ENCODE data around the gene TMEM25. TPM values are rescaled to one million over a fixed set of nuclear protein-coding genes. Genes with fewer than 3 reads are reported as not detected.
A peak's percentile ranks its signal among the peaks of the same experiment; 100 is the strongest.

The TMEM25 gene
- total RNA-seq, 1 experiment from 2014 or later = 13.2 TPM

DNA sequence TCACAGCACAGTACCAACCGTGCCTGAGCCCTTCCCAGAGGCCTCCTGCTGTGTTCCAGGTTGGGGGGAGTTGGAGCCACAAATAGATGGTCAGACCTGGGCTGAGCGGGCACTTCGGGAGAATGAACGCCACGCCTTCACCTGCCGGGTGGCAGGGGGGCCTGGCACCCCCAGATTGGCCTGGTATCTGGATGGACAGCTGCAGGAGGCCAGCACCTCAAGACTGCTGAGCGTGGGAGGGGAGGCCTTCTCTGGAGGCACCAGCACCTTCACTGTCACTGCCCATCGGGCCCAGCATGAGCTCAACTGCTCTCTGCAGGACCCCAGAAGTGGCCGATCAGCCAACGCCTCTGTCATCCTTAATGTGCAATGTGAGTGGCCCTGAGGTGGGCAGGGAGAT is 1.1 kb downstream of the TMEM25 start:
- Histone ChIP-seq H3K4me3 (ENCODE audit: low read depth, low read length, poor library complexity, severe bottlenecking) (peak overlapping the region; percentile 78), H3K27ac (ENCODE audit: low read depth, low read length, poor library complexity, severe bottlenecking) (no peak overlapping the region), H3K9me3 (ENCODE audit: low read depth, low read length, poor library complexity, severe bottlenecking) (no peaks in the 10 kb centered on the region), H3K36me3 (ENCODE audit: insufficient read depth, low read length, poor library complexity, severe bottlenecking) (no peaks in the 10 kb centered on the region), H3K27me3 (replicated peaks; ENCODE audit: insufficient read depth, low read depth, low read length, poor library complexity) (no peaks in the 10 kb centered on the region), H3K4me1 (ENCODE audit: insufficient read depth, low read length, poor library complexity, severe bottlenecking) (peaks cover 9% of the 10 kb centered on the region)
- DNase-seq (ENCODE audit: low spot score) = no peak
- BruUV-seq (replicated peaks) = no TSS peak
- intact Hi-C loops (cut with micrococcal nuclease; ENCODE audit: unreplicated experiment) = no loop called here
- ChIA-PET POLR2A (ENCODE audit: low non-redundant PET) (no interaction called here), CTCF (no interaction called here)
- no peak for TF ChIP-seq EZH2 (IDR thresholded peaks at IDR 0.05; ENCODE audit: borderline replicate concordance, low read depth, low read length, poor library complexity, severe bottlenecking)
- TF ChIP-seq, protein P1, sequence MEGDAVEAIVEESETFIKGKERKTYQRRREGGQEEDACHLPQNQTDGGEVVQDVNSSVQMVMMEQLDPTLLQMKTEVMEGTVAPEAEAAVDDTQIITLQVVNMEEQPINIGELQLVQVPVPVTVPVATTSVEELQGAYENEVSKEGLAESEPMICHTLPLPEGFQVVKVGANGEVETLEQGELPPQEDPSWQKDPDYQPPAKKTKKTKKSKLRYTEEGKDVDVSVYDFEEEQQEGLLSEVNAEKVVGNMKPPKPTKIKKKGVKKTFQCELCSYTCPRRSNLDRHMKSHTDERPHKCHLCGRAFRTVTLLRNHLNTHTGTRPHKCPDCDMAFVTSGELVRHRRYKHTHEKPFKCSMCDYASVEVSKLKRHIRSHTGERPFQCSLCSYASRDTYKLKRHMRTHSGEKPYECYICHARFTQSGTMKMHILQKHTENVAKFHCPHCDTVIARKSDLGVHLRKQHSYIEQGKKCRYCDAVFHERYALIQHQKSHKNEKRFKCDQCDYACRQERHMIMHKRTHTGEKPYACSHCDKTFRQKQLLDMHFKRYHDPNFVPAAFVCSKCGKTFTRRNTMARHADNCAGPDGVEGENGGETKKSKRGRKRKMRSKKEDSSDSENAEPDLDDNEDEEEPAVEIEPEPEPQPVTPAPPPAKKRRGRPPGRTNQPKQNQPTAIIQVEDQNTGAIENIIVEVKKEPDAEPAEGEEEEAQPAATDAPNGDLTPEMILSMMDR (conservative IDR thresholded peaks at IDR 0.05; ENCODE audit: low read depth, low read length) = no peak

DNA sequence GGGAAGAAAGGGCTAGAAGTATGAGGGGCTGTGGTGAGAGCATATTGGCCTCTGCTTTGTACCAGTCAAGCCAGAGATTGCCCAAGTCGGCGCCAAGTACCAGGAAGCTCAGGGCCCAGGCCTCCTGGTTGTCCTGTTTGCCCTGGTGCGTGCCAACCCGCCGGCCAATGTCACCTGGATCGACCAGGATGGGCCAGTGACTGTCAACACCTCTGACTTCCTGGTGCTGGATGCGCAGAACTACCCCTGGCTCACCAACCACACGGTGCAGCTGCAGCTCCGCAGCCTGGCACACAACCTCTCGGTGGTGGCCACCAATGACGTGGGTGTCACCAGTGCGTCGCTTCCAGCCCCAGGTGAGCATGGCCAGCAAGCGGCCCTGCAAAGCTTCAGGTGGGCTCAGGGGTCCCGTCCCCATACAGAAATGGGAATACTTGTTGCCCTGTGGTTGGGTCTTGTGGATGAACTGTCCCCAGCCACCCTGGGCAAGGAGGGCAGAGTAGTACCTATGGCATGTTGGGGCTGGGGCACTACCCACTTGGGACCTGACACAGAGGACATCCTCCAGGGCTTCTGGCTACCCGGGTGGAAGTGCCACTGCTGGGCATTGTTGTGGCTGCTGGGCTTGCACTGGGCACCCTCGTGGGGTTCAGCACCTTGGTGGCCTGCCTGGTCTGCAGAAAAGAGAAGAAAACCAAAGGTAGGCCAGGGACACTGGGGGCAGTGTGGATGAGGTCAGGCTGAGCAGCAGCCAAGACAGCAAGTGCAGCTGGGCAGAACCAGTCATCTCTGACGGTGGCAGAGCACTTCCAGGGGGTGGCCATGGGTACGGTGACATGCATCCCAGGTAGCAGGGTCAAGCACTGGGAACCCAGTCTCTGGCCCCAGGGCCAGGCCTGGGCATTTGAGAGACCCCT is 2.1 kb downstream of the TMEM25 start:
- no peak for DNase-seq (ENCODE audit: low spot score)
- no TSS peak for BruUV-seq (replicated peaks)
- no peaks in the 10 kb centered on the region for H3K36me3 ChIP-seq (ENCODE audit: insufficient read depth, low read length, poor library complexity, severe bottlenecking)
- no peak for TF ChIP-seq EZH2 (IDR thresholded peaks at IDR 0.05; ENCODE audit: borderline replicate concordance, low read depth, low read length, poor library complexity, severe bottlenecking)
- TF ChIP-seq, protein P1 (conservative IDR thresholded peaks at IDR 0.05; ENCODE audit: low read depth, low read length) = no peak
- ChIA-PET CTCF (no interaction called here), POLR2A (ENCODE audit: low non-redundant PET) (no interaction called here)
- H3K4me1 ChIP-seq (ENCODE audit: insufficient read depth, low read length, poor library complexity, severe bottlenecking) = peaks cover 9% of the 10 kb centered on the region
- no peaks in the 10 kb centered on the region for H3K9me3 ChIP-seq (ENCODE audit: low read depth, low read length, poor library complexity, severe bottlenecking)
- intact Hi-C loops (cut with micrococcal nuclease; ENCODE audit: unreplicated experiment) = no loop called here
- H3K4me3 ChIP-seq (ENCODE audit: low read depth, low read length, poor library complexity, severe bottlenecking) = no peak overlapping the region
- H3K27me3 ChIP-seq (replicated peaks; ENCODE audit: insufficient read depth, low read depth, low read length, poor library complexity) = no peaks in the 10 kb centered on the region
- no peak overlapping the region for H3K27ac ChIP-seq (ENCODE audit: low read depth, low read length, poor library complexity, severe bottlenecking)

DNA sequence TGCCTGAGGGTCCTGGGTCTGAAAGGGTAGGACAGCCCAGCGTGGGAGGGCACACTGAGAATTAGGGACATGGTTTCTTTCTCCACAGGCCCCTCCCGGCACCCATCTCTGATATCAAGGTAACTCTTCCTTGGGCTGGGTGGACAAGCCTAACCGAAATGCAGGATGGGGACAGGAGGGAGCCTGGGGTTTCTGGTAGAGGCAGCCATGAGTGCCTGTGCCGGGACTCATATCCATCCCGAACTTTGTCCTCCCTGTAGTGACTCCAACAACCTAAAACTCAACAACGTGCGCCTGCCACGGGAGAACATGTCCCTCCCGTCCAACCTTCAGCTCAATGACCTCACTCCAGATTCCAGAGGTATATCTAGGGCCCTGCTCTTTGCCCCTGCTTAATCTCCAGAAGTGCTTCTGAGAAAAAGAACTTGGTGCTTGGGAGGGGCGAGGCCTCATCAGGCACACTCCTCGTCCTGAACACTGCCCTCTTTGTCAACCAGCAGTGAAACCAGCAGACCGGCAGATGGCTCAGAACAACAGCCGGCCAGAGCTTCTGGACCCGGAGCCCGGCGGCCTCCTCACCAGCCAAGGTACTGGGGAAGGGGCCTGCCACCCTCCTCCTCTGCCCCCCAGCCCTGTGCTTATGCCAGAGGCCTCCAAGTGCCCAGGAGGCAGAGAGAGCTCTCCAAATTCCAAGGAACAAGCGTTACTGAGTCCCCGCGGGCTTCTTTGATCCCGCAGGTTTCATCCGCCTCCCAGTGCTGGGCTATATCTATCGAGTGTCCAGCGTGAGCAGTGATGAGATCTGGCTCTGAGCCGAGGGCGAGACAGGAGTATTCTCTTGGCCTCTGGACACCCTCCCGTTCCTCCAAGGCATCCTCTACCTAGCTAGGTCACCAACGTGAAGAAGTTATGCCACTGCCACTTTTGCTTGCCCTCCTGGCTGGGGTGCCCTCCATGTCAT is 3.1 kb downstream of the TMEM25 start:
- H3K9me3 ChIP-seq (ENCODE audit: low read depth, low read length, poor library complexity, severe bottlenecking) = no peaks in the 10 kb centered on the region
- TF ChIP-seq EZH2 (IDR thresholded peaks at IDR 0.05; ENCODE audit: borderline replicate concordance, low read depth, low read length, poor library complexity, severe bottlenecking) = no peak
- TF ChIP-seq, protein P1 (conservative IDR thresholded peaks at IDR 0.05; ENCODE audit: low read depth, low read length) = no peak
- CTCF ChIA-PET = no interaction called here
- H3K4me1 ChIP-seq (ENCODE audit: insufficient read depth, low read length, poor library complexity, severe bottlenecking) = peaks cover 9% of the 10 kb centered on the region
- no peaks in the 10 kb centered on the region for H3K27me3 ChIP-seq (replicated peaks; ENCODE audit: insufficient read depth, low read depth, low read length, poor library complexity)
- BruUV-seq (replicated peaks) = no TSS peak
- H3K4me3 ChIP-seq (ENCODE audit: low read depth, low read length, poor library complexity, severe bottlenecking) = no peak overlapping the region
- DNase-seq (ENCODE audit: low spot score) = no peak
- POLR2A ChIA-PET (ENCODE audit: low non-redundant PET) = no interaction called here
- no peak overlapping the region for H3K27ac ChIP-seq (ENCODE audit: low read depth, low read length, poor library complexity, severe bottlenecking)
- H3K36me3 ChIP-seq (ENCODE audit: insufficient read depth, low read length, poor library complexity, severe bottlenecking) = no peaks in the 10 kb centered on the region
- intact Hi-C loops (cut with micrococcal nuclease; ENCODE audit: unreplicated experiment) = no loop called here
